Trophoblast cell (in vitro differentiated cells and primary cell): ENCODE results near the gene ACOD1.

ENCODE experiments used
- DNase-seq, 2 donors: peaks; one replicate each; pipeline ENCODE4 v3.0.0-alpha.2; 2016
- H2AFZ ChIP-seq: 2 replicates; pipeline ENCODE4 v1.6.1; 2013; ENCODE audit warnings: low read length, moderate library complexity, mild to moderate bottlenecking; ENCODE audit not compliant: insufficient read depth, poor library complexity
- H2AK5ac ChIP-seq: 2 replicates; pipeline ENCODE4 v1.6.1; 2013; ENCODE audit warnings: mild to moderate bottlenecking, low read length
- H2BK120ac ChIP-seq: 2 replicates; pipeline ENCODE4 v1.6.1; 2013; ENCODE audit warnings: low read length, mild to moderate bottlenecking, moderate library complexity; ENCODE audit not compliant: insufficient read depth, poor library complexity
- H2BK12ac ChIP-seq: 2 replicates; pipeline ENCODE4 v1.6.1; 2013; ENCODE audit warnings: mild to moderate bottlenecking, low read length, moderate library complexity
- H2BK5ac ChIP-seq: 2 replicates; pipeline ENCODE4 v1.6.1; 2013; ENCODE audit warnings: low read length, low read depth, moderate library complexity, mild to moderate bottlenecking; ENCODE audit not compliant: poor library complexity
- H3K14ac ChIP-seq: 2 replicates; pipeline ENCODE4 v1.6.1; 2013; ENCODE audit warnings: mild to moderate bottlenecking, low read length
- H3K18ac ChIP-seq: 2 replicates; pipeline ENCODE4 v1.6.1; 2013; ENCODE audit warnings: mild to moderate bottlenecking, low read length
- H3K23ac ChIP-seq: 2 replicates; pipeline ENCODE4 v1.6.1; 2013; ENCODE audit warnings: low read length
- H3K27ac ChIP-seq: 2 replicates; pipeline ENCODE4 v1.5.1; 2013; ENCODE audit warnings: low read depth, mild to moderate bottlenecking, inconsistent platforms, low read length, moderate library complexity
- H3K27me3 ChIP-seq: 2 replicates; pipeline ENCODE4 v1.6.1; 2013; ENCODE audit warnings: inconsistent platforms, mild to moderate bottlenecking, low read length, moderate library complexity; ENCODE audit not compliant: insufficient read depth
- H3K36me3 ChIP-seq, 2 experiments: 1 replicate in 1 of 2; 2 replicates in 1 of 2; pipeline ENCODE4 v1.6.1; 2013; ENCODE audit warnings: low read length in 2 of 2, mild to moderate bottlenecking in 2 of 2, moderate library complexity in 1 of 2; ENCODE audit not compliant: insufficient read depth in 2 of 2, control insufficient read depth in 1 of 2
- H3K4ac ChIP-seq: 2 replicates; pipeline ENCODE4 v1.6.1; 2013; ENCODE audit warnings: low read depth, mild to moderate bottlenecking, low read length, moderate library complexity
- H3K4me1 ChIP-seq, 2 experiments: 1 replicate in 1 of 2; 2 replicates in 1 of 2; pipeline ENCODE4 v1.6.1; 2013; ENCODE audit warnings: low read length in 2 of 2, mild to moderate bottlenecking in 2 of 2, moderate library complexity in 1 of 2; ENCODE audit not compliant: insufficient read depth in 2 of 2, control insufficient read depth in 1 of 2
- H3K4me2 ChIP-seq: 2 replicates; pipeline ENCODE4 v1.6.1; 2013; ENCODE audit warnings: inconsistent platforms, mild to moderate bottlenecking, low read length, moderate library complexity
- H3K4me3 ChIP-seq: 2 replicates; pipeline ENCODE4 v1.5.1; 2013; ENCODE audit warnings: mild to moderate bottlenecking, low read depth, low read length, inconsistent platforms
- H3K79me1 ChIP-seq: one replicate; pipeline ENCODE4 v1.6.1; 2013; ENCODE audit warnings: low read length
- H3K79me2 ChIP-seq: 2 replicates; pipeline ENCODE4 v1.6.1; 2013; ENCODE audit warnings: low read length, mild to moderate bottlenecking; ENCODE audit not compliant: control insufficient read depth, insufficient read depth, poor library complexity
- H3K9ac ChIP-seq: 2 replicates; pipeline ENCODE4 v1.6.1; 2013; ENCODE audit warnings: mild to moderate bottlenecking, low read length
- H3K9me3 ChIP-seq: 2 replicates; pipeline ENCODE4 v1.6.1; 2013; ENCODE audit warnings: low read depth, mild to moderate bottlenecking, control low read depth, inconsistent platforms, low read length; ENCODE audit not compliant: insufficient read depth
- H4K12ac ChIP-seq: 2 replicates; pipeline ENCODE4 v1.6.1; 2013; ENCODE audit warnings: low read depth, mild to moderate bottlenecking, low read length, moderate library complexity
- H4K8ac ChIP-seq: 2 replicates; pipeline ENCODE4 v1.6.1; 2013; ENCODE audit warnings: low read depth, mild to moderate bottlenecking, low read length, moderate library complexity
- H4K91ac ChIP-seq: one replicate; pipeline ENCODE4 v1.6.1; 2013; ENCODE audit warnings: low read depth, mild to moderate bottlenecking, low read length, moderate library complexity
- WGBS: extraction: QIAGEN DNeasy Blood & Tissue Kit; methylation state at CpG from one replicate; pipeline ENCODE4 v1.1.7; 2013; ENCODE audit warnings: missing lambda C conversion rate; ENCODE audit not compliant: insufficient read length, insufficient coverage; ENCODE audit errors: extremely low coverage; 5-methylcytosine and 5-hydroxymethylcytosine counted together

The ACOD1 gene

DNA sequence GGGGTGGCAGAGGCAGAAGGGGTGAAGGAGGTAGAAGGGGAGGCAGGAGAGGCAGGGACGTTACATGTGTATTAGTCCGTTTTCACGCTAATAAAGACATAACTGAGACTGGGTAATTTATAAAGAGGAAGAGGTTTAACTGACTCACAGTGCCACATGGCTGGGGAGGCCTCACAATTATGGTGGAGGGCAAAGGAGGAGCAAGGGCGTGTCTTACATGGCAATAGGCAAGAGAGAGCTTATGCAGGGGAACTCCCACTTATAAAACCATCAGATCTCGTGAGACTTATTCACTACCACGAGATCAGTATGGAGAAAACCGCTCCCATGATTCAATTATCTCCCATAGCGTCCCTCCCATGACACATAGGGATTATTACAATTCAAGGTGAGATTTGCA lies 19.0 kb upstream of the ACOD1 start:
- Histone ChIP-seq H4K8ac (no peak overlapping the region), H3K4ac (no peak overlapping the region), H2BK12ac (no peak overlapping the region), H3K79me2 (no peaks in the 10 kb centered on the region), H3K27ac (no peak overlapping the region), H2AFZ (no peak overlapping the region), H3K18ac (no peak overlapping the region), H2AK5ac (no peak overlapping the region), H4K91ac (peak overlapping the region; percentile 28), H3K14ac (no peak overlapping the region), H3K4me3 (no peak overlapping the region), H3K9me3 (no peaks in the 10 kb centered on the region), H3K79me1 (no peaks in the 10 kb centered on the region), H4K12ac (no peak overlapping the region), H2BK5ac (no peak overlapping the region), H3K27me3 (no peaks in the 10 kb centered on the region), H2BK120ac (no peak overlapping the region), H3K4me2 (no peak overlapping the region), H3K23ac (no peak overlapping the region), H3K4me1 (peaks cover 0 to 1% of the 10 kb centered on the region in 2 experiments), H3K9ac (no peak overlapping the region), H3K36me3 (no peaks in the 10 kb centered on the region)
- WGBS: no CpG with 5 or more reads among the region's 8 CpGs
- no peak for DNase-seq

DNA sequence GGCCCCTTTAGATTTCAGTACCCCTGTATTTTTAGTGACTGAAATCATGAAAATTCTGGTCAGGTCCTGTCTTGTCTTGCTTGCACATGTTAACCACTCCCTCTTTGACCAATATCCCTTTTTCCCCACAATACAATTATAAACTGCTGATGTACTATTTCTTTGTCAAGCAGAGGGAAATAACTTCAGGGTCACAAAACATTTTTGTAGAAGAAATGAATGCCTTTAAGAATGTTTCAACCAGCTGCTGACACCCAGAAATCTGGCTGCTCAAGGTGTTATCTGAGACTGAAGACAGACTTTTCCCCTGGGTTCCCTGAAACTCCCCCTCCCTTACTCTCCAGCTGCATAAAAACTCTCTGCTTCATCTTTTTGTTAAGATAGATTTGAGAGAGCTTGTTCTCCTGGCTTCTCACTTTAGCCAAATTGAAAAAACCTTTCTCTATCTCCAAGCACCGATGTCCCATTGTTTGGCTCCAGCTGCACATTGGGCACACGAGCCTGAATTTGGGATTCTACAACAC lies 18.4 kb upstream of the ACOD1 start:
- no peaks in the 10 kb centered on the region for H3K36me3 ChIP-seq
- H2AFZ ChIP-seq: no peak overlapping the region
- H2BK5ac ChIP-seq: no peak overlapping the region

DNA sequence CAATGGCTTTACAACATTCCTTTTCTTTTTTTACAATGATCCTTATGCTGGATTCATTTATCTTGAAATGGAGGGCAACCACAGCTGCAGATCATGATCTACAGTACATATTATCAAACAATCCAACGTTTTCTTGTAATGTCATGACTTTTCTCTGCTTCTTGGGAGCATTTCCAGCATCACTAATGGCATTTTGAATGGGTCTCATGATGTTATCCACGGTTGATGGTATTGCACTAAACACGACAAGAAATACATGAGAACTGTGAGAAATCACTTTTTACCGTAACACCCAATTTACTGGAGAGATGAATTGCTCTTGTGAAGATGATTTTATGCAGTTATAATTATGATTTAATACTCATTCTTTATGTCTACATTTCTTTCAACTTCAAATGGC lies 16.2 kb upstream of the ACOD1 start:
- Histone ChIP-seq H3K14ac (no peak overlapping the region), H2AFZ (no peak overlapping the region), H3K4ac (no peak overlapping the region), H3K9ac (no peak overlapping the region), H3K4me3 (no peak overlapping the region), H4K8ac (no peak overlapping the region), H3K4me1 (no peaks in the 10 kb centered on the region), H3K36me3 (no peaks in the 10 kb centered on the region), H4K91ac (no peak overlapping the region), H2AK5ac (no peak overlapping the region), H2BK12ac (no peak overlapping the region), H3K79me1 (no peaks in the 10 kb centered on the region), H3K27ac (no peak overlapping the region), H3K9me3 (no peaks in the 10 kb centered on the region), H3K23ac (no peak overlapping the region), H3K27me3 (no peaks in the 10 kb centered on the region), H2BK5ac (no peak overlapping the region), H2BK120ac (no peak overlapping the region), H3K18ac (no peak overlapping the region), H3K4me2 (no peak overlapping the region), H4K12ac (no peak overlapping the region), H3K79me2 (no peaks in the 10 kb centered on the region)
- no CpG with 5 or more reads among the region's 4 CpGs for WGBS
- no peak for DNase-seq

More for the DNA sequence above, 18.4 kb upstream of the ACOD1 start:
- Histone ChIP-seq H3K4me3 (no peak overlapping the region), H3K23ac (no peak overlapping the region), H3K4ac (no peak overlapping the region), H2BK120ac (no peak overlapping the region), H3K4me1 (peaks cover 0 to 1% of the 10 kb centered on the region in 2 experiments), H2AK5ac (no peak overlapping the region), H4K8ac (no peak overlapping the region), H3K79me1 (no peaks in the 10 kb centered on the region), H3K27ac (no peak overlapping the region), H3K14ac (no peak overlapping the region), H2BK12ac (no peak overlapping the region), H3K27me3 (no peaks in the 10 kb centered on the region), H3K9me3 (no peaks in the 10 kb centered on the region), H3K79me2 (no peaks in the 10 kb centered on the region), H3K4me2 (no peak overlapping the region), H4K91ac (no peak overlapping the region), H4K12ac (no peak overlapping the region), H3K9ac (no peak overlapping the region), H3K18ac (no peak overlapping the region)
- DNase-seq: no peak
- WGBS: no CpG with 5 or more reads among the region's 2 CpGs

DNA sequence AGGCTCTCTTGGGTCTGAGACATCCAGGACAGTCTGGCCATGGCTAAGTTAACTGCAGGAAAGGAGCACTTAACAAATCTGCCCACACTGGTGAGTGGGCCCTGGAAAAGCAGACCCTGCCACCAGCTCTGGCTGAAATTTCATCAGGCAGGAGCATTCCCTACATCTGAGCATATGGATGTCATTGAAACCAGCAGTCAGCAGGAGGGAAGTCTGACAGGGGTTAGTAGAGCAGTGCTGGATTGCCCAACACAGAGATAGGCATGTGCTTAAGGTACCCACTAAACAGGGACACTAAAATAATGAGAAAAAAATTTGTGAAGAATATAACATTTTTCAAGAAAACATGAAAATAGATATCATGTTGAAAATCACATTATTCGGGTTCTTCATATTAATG lies 13.6 kb upstream of the ACOD1 start:
- Histone ChIP-seq H3K4ac (no peak overlapping the region), H4K8ac (no peak overlapping the region), H2BK120ac (no peak overlapping the region), H2AFZ (no peak overlapping the region), H4K12ac (no peak overlapping the region), H3K23ac (no peak overlapping the region), H3K18ac (no peak overlapping the region), H3K27ac (no peak overlapping the region), H3K27me3 (no peaks in the 10 kb centered on the region), H3K4me2 (no peak overlapping the region), H3K9me3 (no peaks in the 10 kb centered on the region), H3K14ac (no peak overlapping the region), H3K9ac (peak overlapping the region; percentile 15), H3K4me1 (no peaks in the 10 kb centered on the region), H2AK5ac (no peak overlapping the region), H2BK12ac (no peak overlapping the region), H4K91ac (no peak overlapping the region), H3K36me3 (no peaks in the 10 kb centered on the region), H3K79me1 (no peaks in the 10 kb centered on the region), H2BK5ac (no peak overlapping the region), H3K79me2 (no peaks in the 10 kb centered on the region), H3K4me3 (no peak overlapping the region)
- no peak for DNase-seq
- WGBS: no CpG with 5 or more reads among the region's 1 CpG
